ENCODE data around the gene PI3.

DNA sequence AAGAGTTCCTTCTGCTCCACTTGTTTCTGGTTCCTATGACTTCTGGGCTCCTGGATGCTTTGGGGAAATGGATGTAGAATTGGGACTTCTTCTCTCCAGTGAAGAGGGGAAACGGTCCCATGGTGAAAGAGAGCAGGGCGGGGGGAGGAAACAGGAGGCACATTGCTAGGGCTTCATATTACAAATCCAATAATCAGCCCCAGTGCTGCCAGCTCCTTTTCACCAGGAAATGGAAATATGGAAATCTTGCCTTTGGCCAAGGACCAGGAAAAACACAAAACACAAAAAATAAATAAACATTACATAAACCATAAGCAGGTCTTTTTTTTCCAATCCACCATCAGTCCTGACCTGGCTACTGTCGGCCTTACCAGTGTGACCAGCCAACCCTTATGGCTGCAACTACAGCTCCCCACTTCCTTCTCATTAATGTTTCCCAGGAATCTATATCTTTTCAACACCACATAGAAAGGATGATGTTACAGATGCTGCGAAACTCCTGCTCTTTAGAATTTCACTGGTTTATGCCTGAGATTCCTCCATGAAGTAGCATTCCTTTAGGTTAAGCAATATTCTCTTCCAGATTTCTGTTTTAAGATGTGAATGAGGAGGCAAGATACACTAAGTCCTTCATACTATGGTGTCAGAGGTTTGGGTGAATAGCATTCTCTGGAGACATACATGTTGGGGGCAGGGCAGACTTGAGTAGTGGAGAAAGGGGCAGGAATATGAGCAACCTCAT is 2.0 kb downstream of the PI3 start:
- TF ChIP-seq, protein P1, sequence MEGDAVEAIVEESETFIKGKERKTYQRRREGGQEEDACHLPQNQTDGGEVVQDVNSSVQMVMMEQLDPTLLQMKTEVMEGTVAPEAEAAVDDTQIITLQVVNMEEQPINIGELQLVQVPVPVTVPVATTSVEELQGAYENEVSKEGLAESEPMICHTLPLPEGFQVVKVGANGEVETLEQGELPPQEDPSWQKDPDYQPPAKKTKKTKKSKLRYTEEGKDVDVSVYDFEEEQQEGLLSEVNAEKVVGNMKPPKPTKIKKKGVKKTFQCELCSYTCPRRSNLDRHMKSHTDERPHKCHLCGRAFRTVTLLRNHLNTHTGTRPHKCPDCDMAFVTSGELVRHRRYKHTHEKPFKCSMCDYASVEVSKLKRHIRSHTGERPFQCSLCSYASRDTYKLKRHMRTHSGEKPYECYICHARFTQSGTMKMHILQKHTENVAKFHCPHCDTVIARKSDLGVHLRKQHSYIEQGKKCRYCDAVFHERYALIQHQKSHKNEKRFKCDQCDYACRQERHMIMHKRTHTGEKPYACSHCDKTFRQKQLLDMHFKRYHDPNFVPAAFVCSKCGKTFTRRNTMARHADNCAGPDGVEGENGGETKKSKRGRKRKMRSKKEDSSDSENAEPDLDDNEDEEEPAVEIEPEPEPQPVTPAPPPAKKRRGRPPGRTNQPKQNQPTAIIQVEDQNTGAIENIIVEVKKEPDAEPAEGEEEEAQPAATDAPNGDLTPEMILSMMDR (IDR thresholded peaks at IDR 0.05) = no peak
- TF ChIP-seq POLR2A (IDR thresholded peaks at IDR 0.05) = no peak
